Vagina (tissue), 2 donors: ENCODE data around the gene MMUT. TPM values are rescaled to one million over a fixed set of nuclear protein-coding genes. Genes with fewer than 3 reads are reported as not detected.
"Not testable (repeated sequence)": the region's sequence is repeated elsewhere in the genome, so short reads cannot be mapped to it uniquely, and the experiment has no call there.

ENCODE experiments used
- DNase-seq, 2 donors: peaks; one replicate each; pipeline ENCODE4 v3.0.0-alpha.2; 2017; ENCODE audit errors: extremely low spot score in 2 of 2
- H3K27ac ChIP-seq: fragments of 200-600 bp; sonication (generic); one replicate; pipeline ENCODE4 v1.5.1; 2019
- H3K27me3 ChIP-seq: fragments of 200-600 bp; sonication (generic); one replicate; pipeline ENCODE4 v1.5.1; 2019
- H3K36me3 ChIP-seq, 2 donors: fragments of 200-600 bp; sonication (generic); one replicate each; pipeline ENCODE4 v1.5.1; 2017 to 2019
- H3K4me1 ChIP-seq: fragments of 200-600 bp; sonication (generic); one replicate; pipeline ENCODE4 v1.5.1; 2019
- H3K4me3 ChIP-seq, 2 donors: fragments of 200-600 bp; sonication (generic); 1 replicate in 1 of 2; 2 replicates in 1 of 2; pipeline ENCODE4 v1.5.1; 2016 to 2019
- H3K9me3 ChIP-seq: fragments of 200-600 bp; sonication (generic); one replicate; pipeline ENCODE4 v1.5.1; 2019
- CTCF ChIP-seq, 3 experiments: fragments of 450-650 bp in 2 of 3; fragments of 200-600 bp in 1 of 3; sonication (generic) in 1 of 3; IDR thresholded peaks; one replicate each; pipeline ENCODE4 v1.5.1; 2017 to 2019; ENCODE audit warnings: antibody characterized with exemption in 3 of 3, mild to moderate bottlenecking in 2 of 3, moderate library complexity in 2 of 3
- POLR2A ChIP-seq, 2 donors: fragments of 450-650 bp; IDR thresholded peaks; one replicate each; pipeline ENCODE4 v1.6.1; 2017; ENCODE audit warnings: antibody characterized with exemption in 2 of 2, mild to moderate bottlenecking in 2 of 2, moderate library complexity in 2 of 2
- POLR2AphosphoS5 ChIP-seq, 2 donors: sonication (generic); formaldehyde crosslinking; IDR thresholded peaks; one replicate each; pipeline ENCODE4 v1.9.0; 2017; ENCODE audit warnings: antibody characterized with exemption in 2 of 2, mild to moderate bottlenecking in 2 of 2, low read depth in 1 of 2; ENCODE audit not compliant: insufficient read depth in 1 of 2
- intact Hi-C: fragments of 100-400 bp; cut with DNase I; formaldehyde crosslinking; loops from one replicate; pipeline ENCODE4 v1.15.1; 2023
- total RNA-seq: library from RNA; depleted of rRNA; stranded (reverse); fragments of >200 nt; gene quantifications from one replicate; pipeline ENCODE4 v1.2.3, GENCODE V29; 2016

Gene MMUT
- total RNA-seq, 1 donor from 2014 or later = 11.0 TPM

- Histone ChIP-seq H3K4me3 (no peak overlapping the region), H3K27me3 (no peaks in the 10 kb centered on the region), H3K9me3 (no peaks in the 10 kb centered on the region), H3K27ac (no peak overlapping the region), H3K4me1 (no peaks in the 10 kb centered on the region), H3K36me3 (no peaks in the 10 kb centered on the region)
- no peak for DNase-seq
- intact Hi-C loops = no loop called here
- TF ChIP-seq POLR2A (IDR thresholded peaks at IDR 0.05) (no peak), CTCF (IDR thresholded peaks at IDR 0.05) (no peak), POLR2AphosphoS5 (IDR thresholded peaks at IDR 0.05; ENCODE audit: insufficient read depth in 1 of 2, low read depth in 1 of 2) (no peak)
These were observed 62.0 kb downstream of the MMUT start for GRCh38 chr6:49401063-49401462.

GRCh38 chr6:49386667-49387508, 76.2 kb downstream of the MMUT start:
- H3K9me3 ChIP-seq, DNase-seq, H3K4me1 ChIP-seq, H3K4me3 ChIP-seq, H3K36me3 ChIP-seq, intact Hi-C loops, H3K27me3 ChIP-seq, H3K27ac ChIP-seq: not testable (repeated sequence)

DNA sequence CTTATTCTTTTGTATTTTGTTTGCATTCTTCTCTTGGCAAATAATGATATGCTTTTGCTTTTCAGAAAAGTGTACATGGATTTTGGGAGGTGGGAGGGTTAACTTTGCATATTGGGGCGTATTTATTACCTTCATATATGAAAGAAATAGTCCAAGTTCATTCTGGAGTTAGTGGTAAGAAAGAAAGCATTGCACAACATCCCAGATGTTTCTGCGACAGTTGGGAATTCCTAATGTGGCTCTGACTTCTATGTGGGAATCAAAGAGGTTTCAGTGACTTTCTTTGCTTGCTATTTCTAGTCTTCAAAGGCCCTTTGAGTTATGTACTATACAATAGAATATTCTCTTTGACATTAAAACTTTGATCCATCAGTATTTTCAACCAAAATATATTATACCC, 78.1 kb downstream of the MMUT start:
- H3K9me3 ChIP-seq = no peaks in the 10 kb centered on the region
- H3K27me3 ChIP-seq = no peaks in the 10 kb centered on the region
- no peak overlapping the region for H3K27ac ChIP-seq
- no peaks in the 10 kb centered on the region for H3K36me3 ChIP-seq
- no peak for DNase-seq
- no peaks in the 10 kb centered on the region for H3K4me1 ChIP-seq
- intact Hi-C loops = no loop called here
- no peak overlapping the region for H3K4me3 ChIP-seq
- TF ChIP-seq POLR2AphosphoS5 (IDR thresholded peaks at IDR 0.05; ENCODE audit: insufficient read depth in 1 of 2, low read depth in 1 of 2) (no peak), CTCF (IDR thresholded peaks at IDR 0.05) (no peak), POLR2A (IDR thresholded peaks at IDR 0.05) (no peak)

Other genes starting within 250 kb of the MMUT start
- gene CENPQ, start 117 bp upstream of the MMUT start, total RNA-seq = 1.7 TPM
- gene GLYATL3, start 36.7 kb upstream of the MMUT start, total RNA-seq = not detected
- 14.2 TPM for gene C6orf141, start 87.4 kb upstream of the MMUT start, total RNA-seq
- 2.5 TPM for gene RHAG, start 173.6 kb upstream of the MMUT start, total RNA-seq